DMS153 (cell line): Measurements from ENCODE around the gene ADAMTS12.

ENCODE experiments used
- DNase-seq: peaks from one replicate; lab custom pipeline; 2025; lab: John Stamatoyannopoulos, UW

ADAMTS12 gene

DNA sequence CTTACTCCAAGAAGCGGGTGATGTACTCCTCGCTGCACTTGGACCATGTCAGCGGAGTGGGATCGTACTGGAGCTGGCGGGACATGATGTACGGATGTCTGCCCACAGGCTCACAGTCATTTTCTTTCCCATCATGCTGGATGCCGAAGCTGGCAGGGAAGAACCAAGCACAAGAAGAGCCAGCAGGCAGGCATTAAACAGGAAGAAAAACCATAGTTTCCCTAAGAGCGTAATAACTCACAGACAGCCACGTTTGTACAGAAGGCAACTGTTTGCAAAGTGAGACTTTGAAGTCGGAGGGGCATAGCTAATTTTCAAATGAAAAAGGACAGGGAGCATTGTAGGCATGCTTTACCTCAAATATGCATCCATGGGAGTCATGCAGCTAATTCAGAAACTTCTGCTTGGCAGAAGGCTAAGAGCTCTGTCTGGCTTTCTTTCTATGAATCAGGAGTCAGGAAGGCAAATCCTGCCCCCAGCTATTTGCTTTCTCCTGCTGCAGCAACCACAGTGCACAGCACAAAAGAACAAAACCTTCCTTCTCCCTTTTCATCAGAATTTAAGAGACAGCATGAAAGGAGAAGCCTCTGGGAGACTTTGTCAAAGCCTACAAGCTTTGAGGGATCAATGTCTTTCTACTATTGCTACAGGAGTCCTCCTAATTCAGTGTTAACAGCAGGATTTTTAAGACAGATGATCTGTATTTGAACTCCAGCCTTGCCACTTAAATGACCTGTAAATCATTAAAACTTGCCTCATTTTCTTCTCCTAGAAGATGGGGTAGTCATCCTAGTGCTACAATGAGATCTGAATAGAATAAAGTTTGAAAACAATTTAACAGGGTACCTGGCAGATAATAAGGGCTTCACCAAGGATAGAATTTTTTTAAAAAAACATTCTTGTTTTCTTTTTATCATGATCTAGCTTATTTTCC lies 242.0 kb downstream of the ADAMTS12 start:
- no peak for DNase-seq

DNA sequence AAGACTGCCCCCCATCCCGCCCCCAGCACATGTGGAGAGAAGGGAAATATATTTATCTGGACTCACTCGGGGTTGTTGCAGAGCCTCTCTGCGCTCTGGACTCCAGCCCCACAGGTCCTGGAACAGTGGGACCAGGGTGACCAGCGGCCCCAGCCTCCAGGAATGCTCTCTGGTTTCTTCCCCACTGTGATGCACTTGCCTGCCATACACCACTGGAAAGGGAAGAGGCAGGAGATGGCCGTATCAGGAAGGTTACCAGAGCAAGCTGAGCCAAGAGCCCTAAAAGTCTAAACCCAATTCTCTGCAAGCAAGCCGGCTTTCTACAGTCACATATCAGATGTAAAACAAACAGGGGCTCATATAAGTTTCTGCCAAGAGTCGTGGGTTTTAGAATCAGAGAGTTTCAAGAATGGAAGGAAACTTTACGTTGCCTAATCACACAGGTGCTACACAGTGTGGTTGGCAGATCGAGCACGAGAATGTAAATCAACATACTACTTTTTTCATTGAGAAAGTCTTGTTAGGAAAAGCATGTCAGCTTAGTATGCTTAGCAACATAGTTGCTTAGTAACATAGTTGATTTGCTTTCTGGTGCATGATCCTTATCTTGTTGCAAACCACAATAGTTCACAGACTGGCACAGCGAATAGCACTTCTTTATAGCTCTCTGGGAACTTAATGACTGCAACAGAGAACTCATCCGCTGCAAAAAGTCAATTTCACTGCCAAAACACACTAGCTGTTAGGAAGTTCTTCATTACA lies 249.9 kb downstream of the ADAMTS12 start:
- DNase-seq = no peak

DNA sequence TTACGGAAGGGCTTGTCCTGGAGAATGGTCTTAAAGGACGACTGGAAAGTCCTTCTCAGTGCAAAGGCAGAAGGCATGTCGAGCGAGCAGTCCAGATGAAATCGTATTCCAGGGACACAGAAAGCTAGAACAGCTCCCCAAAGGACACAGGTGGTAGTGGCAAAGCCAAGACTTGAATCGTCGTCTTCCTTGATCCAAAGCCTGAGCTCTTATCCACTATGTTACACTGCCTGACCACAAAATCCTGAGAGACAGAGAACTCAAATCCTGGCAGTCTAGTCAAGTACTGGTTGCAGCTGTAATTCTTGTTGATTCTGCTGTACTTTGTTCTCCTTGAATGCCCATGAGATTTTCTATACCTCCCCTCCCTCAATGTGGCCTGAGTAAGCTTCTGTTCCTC lies 252.3 kb downstream of the ADAMTS12 start:
- no peak for DNase-seq

DNA sequence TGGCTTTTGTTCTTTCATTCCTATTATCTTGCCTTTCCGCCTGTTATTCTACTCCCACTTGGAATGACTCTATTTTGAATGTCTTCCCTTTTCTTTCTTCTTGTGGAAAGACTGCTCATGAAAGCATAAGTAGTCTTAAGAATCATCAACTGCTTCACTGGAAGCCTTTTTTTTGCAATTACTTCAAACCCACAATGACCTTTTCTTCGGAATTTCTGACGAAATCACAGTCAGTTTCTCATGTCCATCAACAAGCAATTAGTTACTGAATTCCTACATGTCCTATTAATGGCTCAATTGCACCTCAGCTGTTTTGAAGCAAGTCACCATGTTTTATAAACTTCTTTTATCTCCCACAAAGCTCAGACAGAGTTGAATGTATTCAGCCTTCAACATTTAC lies 254.8 kb downstream of the ADAMTS12 start:
- no peak for DNase-seq

DNA sequence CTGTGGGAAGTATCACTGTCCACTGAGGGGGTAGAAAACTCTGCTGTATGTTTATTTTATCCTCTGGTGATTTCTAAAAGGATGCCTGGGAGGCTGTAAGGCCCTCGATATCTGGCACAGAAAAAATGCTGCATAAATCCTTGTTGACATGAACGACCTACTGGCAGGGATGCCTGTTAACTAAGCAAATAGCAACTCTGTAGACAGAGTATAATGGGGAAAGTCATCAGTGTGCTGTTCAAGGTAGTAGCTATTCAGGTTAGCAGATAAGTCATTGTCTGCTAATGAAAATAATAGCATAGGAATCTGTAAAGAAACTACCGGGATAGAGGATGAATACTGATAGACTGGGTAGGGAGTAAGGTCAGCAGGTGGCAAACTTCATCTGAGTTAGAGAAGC lies 256.2 kb downstream of the ADAMTS12 start:
- no peak for DNase-seq

DNA sequence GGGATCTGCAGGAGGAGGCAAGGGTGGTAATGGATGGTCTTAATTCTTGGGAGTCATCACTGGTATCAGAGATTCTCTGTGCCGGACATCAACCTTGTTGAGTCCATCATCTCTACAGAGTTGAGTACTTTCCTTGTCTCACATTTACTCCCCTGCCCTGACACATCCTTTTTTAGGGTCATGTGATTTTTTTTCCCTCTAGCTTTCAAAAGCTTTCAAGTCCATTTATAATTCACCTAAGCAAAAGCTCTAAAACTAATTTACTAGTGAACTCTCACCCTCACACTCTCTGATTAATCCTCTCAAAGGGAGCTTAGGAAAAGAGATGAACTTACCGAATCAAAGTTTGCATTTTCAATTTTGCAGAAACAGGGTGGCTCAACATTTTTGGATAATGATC lies 258.1 kb downstream of the ADAMTS12 start:
- DNase-seq = no peak

DNA sequence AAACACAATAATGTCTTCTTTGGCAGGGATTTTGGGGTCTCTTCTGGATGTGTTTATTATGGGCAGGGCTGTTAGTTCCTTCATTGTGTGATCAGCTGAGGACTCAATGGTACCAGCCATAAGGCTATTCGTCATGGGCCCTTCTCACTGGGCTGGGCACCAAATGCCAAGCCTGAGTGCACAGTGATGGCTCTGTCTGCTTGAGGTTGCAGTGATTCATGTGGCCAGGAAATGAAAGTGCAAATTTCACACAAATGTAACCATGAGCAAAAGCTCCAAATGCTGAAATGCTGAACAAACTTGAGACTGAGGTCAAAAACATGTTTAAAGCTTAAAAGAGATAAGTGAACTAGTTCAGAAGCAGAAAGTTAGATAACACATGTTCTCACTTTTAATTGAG lies 260.0 kb downstream of the ADAMTS12 start:
- DNase-seq = no peak

DNA sequence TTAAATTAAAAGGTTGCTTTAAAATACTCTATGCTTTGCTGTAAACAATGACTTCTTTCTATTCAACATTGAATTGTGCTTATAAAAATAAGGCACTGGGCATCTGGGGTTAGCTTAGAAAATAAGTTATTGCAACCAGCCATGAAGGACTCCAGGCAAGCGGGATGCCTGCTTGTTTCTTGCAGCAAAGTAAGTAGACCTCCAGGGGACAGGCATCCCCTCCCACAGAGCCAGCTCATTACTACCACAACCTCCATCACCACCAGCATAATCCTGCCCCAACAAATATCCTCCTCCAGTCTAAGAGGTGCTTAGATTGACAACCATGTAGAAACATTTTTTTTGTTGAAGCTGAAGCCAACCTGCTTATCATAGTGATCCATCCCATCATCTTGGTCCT lies 260.7 kb downstream of the ADAMTS12 start:
- DNase-seq = no peak

DNA sequence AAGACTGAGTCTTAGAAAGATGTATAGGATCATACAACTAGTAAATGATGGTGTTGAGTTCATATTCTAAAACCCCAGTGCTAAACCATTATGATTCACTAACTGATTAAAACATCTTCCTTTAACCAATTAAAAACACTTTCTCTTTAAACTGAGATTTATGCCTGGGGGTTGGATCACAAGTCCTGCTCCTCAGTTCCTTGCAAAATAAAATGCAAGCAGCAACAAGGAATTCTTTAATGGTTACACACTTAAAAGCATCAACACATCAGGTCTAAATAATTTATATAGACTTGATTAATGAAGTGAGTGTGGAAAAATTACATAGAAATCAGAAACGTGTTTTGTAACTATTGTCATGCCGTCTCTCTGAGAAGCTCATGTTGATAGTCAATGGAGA lies 261.8 kb downstream of the ADAMTS12 start:
- DNase-seq = no peak

DNA sequence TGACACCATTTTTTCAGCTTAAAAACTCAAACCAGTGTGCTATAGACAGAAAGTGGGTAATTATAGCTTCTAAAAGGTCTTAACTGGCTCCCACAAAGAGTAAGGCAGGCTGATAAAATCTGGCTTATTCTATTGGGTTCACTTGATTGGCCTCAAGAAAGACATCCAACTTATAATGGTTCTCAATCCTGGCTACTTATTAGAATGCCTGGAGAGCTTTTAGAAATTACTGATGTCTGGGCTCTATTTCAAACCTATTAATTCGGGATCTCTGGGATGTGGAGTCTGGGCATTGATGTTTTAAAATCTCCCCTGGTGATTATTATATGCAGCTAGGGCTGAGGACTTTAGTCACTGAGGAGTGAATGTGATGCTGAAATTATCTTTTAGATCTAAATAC lies 263.0 kb downstream of the ADAMTS12 start:
- no peak for DNase-seq

DNA sequence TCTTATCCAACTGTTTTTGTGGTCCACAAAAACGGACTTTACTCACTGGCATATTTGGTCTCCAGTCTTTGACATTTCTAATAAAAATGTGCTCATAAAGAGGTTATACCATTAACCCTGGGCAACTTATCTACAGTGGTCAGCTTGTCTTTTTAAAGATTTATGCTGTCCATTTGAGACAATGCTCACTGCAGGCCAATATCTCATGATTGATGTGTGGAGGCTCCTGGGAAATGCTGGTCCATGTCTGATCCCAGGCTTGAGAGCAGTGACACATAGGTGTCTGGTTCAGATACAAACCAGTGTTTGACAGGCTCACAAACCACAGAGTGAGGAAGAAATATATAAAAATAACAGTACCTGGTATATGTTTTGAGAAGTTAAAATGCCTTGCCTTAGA lies 270.3 kb downstream of the ADAMTS12 start:
- DNase-seq = no peak

DNA sequence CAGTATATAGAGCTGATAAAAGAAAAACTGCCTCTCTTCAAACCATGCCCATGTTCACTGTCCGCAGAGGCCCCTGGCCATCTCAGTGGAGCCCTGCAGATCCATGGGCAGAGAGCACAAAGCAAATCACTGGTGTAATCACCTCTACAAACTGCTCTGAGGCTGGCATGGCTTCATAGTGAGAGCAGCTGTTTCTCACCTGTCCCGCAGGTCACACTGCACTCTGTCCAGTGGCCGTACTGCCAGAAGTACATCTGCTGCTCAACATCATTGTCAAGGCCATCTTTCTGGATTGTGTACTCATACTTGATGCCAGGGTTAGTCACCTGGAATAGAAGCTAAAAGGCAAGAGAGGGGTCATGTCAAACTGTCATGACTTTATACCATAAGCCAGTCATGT lies 277.8 kb downstream of the ADAMTS12 start:
- no peak for DNase-seq

DNA sequence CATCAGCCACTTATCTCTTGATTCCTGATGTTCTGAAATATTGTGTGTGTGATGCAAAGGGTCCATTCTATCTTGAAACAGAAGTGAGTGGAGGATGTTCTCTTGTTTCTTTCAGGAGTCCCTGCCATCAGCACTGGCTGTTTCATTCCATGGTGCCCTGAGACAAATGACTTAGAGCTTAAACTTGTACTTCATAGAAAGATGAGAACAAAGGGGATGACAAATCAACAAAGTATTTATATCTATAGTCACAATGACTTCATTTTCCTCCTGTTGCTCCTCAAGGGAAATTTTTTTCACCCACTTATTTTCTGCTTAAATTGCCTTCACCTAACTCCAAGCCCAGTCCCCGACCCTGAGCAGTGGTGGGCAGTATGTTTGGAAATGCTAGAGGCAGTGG lies 279.4 kb downstream of the ADAMTS12 start:
- DNase-seq = no peak

DNA sequence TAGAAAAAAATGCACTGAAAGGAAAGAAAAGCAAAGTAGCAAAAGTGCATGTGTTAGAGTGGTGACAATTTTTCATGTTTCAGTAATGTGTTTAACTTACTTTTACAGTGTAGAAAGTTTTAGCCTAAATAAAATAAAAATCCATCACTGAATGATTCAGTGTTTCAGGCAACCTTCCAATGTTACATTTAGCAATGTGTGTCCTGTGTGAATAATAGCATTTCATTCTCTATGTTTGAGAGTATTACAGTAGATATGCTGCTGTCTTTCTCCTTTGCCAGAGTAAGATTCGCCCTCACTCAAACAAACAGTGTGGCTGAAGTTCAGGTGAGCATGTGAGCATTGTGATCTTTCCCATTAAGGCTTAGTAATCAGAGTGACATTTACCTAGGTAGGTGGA lies 279.9 kb downstream of the ADAMTS12 start:
- no peak for DNase-seq

DNA sequence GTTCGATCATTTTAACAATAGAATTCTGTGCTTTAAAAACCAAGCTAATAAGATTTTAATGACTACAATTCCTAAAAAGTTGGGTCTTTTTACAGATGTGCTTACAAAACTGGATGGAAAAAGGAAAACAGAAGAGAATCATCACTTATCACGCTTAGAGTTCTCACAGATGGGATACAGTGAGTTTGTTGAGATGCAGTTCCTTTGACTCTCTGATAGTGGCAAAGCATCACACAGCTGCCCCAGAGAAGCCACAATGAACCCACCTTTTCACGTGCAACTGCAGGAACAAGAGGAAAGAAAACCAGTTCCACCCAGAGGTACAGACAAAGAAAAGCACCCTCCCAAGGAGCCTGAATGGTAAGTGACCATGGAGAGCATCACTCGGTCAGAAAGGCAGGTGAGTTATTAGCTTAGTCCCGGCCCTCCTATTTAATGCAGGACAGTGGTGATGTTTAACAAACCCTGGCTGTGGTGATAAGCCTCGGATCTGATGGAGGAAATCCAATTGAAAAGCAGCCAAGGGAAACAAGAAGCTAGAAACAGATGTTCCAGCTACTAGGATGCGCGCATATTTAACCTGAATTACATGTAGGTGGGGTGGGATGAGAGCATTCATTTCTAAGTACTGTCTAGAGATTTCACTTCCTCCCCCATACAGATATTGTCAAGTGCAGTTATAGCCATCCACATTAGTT lies 283.3 kb downstream of the ADAMTS12 start:
- DNase-seq = no peak

DNA sequence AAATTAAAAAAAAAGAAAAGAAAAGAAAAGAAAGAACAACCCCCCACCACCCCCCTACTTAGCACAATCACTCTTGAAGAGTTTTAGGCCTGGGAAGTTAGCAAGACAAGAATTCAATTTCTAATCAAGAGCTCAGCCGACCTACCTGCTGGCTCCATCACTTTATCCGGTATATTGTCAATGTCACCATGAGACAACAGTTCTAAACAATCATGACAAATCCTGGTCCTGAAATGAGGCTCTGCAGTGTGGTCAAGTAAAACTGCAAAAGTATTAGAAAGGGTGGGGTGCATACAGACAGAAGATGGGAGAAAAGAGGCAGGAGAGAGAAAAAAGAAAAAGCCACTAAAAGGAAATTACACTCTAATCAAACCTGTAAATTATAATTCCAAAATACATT lies 287.3 kb downstream of the ADAMTS12 start:
- DNase-seq = no peak

DNA sequence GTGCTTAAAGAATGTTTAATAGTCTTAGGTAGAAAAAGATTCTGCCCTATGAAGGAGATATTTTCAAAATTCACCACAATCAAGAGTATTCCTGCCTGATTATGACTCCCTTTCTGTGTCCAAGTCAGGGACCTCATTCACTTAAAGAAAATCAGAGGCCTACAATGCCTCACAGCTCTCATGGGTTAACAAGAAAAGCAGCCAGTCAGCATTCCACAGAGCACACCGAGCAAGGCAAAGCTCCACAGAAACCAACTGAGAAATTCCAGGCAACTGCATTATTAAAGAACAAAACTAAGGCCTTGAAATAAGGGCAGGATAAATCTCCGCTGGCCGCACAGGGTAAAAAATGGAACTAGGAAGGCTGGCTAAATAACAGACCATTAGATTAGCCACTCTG lies 289.9 kb downstream of the ADAMTS12 start:
- DNase-seq = no peak

DNA sequence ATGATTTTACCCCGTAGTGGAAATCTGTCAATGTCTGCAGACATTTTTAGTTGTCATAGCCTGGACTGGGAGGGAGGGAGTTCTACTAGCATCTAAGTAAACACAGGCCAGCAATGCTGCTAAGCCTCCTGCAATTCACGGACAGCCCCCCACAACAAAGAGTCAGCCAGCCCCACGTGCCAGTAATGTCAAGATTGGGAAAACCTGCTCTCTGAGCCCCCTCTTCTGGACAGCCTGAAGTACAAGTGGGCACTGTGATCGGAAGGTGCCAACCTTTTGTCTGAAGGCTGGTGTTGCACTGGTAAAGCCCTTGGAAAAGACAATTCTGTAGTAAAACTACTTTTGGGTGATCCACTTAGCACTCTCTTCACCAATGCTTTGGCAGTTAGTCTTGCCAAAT lies 296.5 kb downstream of the ADAMTS12 start:
- DNase-seq = no peak

DNA sequence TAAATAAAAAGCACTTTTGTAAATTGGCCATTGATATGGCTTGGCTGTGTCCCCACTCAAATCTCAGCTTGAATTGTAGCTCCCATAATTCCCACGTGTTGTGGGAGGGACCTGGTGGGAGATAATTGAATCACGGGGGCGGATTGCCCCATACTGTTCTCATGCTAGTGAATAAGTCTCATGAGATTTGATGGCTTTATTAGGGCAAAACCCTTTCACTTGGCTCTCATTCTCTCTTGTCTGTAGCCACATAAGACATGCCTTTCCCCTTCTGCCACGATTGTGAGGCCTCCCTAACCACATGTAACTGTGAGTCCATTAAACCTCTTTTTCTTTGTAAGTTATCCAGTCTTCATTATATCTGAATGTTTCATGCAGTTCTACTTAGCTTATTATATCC lies 297.8 kb downstream of the ADAMTS12 start:
- DNase-seq = no peak

DNA sequence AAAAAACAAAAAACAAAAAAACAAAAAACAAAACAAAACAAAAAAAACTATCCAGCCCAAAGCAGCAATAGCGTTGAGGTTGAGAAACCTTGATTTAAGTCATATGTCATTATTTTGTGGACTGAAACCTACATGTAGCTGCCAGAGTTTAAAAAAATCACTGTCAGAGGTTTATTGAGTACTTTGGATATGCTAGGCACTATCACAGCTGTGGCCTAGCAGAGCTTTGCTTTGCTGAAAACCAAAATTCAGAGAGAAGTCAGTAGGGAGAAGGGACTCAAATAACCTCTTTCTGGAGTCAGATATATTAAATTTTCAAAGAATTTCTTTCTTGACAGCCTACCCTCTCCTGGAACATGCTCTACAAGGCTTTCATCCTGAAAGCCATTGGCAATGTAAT lies 299.5 kb downstream of the ADAMTS12 start:
- no peak for DNase-seq

DNA sequence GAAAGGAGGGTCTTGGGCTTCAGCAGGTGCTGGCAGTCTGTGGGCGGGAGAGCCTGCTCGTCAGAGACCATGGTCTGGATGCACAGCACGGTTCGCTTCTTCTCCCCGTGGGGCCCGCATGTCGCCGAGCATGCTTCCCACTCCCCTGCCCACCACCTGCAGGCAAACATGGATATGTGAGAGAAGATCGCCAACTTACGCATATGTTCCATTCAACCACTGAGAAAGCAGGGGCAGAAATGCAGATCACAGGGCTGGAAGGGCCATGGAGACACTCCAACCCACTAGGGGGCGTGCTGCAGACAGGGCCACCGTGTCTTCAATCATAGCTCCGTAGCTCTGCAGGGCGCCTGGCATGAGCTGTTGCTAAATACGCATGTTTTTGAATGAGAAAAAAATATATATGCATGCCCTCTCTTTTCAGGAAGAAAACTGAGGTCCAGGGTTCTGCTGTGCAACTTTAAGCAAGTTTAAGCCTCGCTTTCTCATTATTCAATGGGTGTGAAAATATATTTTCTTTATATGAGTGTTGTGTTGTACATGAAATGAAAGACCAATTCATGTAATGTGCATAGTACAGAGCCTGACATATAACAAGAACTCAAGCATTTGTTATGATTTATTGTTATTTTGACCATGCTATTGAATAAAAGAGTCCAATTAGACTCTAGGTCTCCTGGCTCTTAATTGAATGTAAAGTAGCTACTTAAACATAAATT lies 303.0 kb downstream of the ADAMTS12 start:
- DNase-seq = no peak

DNA sequence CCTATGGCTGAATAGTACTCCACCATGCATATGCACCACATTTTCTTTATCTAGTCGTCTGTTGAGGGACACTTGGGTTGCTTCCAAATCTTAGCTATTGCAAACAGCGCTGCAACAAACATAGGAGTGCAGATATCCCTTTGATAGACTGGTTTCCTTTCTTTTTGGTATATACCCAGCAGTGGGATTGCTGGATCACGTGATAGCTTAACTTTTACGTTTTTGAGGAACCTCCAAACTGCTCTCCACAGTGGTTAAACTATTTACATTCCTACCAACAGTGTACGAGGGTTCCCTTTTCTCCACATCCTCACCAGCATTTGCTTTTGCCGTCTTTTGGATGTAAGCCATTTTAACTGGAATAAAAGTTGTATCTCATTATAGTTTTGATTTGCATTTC lies 308.5 kb downstream of the ADAMTS12 start:
- DNase-seq = no peak
